ENCODE results near the gene HSPA12B. TPM values are rescaled to one million over a fixed set of nuclear protein-coding genes. Genes with fewer than 3 reads are reported as not detected.

The HSPA12B gene
- total and polyA plus RNA-seq, 4 donors: 0.25 to 21.2 (median 6.5) TPM

DNA sequence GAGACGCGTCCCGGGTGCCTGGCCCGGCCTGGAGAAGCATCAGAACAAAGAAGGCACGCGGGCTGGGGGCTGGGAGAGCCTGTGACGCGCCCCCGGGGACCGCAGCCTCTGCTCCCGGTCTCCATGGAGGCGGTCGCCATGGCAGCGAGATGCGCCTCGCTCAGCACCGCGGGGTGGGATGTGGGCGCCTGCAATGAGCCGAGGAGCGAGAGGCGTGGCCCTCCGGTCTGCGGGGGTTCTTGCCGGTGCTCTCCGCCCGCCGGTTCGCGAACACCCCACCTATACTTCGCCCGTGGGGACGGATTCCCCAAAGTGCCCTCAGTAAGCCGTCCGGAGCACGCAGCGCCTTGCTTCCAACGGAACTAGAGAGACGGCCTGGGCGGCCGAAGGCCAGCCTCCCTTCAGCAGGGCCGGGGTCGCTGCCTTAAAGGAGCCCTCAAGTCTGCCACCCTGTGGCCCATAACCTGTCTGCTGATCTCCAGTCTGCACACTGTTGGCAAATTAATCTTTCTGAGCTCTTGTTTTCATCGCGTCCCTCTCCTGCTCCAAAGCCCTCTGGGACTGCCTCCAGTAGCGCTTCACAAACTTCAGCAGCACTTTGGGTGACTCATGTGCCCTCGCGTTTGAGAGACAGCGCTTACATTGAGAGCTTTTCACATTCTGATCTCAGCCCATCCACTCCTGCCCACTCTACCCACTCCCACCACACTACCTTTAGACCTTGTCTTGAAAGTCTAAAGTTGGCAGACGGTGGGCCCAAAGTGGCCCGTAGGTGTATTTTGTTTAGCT lies 36.1 kb downstream of the HSPA12B start:
- Histone ChIP-seq H3K27ac (ENCODE audit: low read depth in 1 of 2, low read length in 2 of 2) (peak overlapping the region; percentile 34 to 47), H3K36me3 (ENCODE audit: control insufficient read depth in 1 of 2, insufficient read depth in 2 of 2, low read length in 1 of 2) (no peaks in the 10 kb centered on the region), H3K27me3 (ENCODE audit: control insufficient read depth in 1 of 2, insufficient read depth in 2 of 2, low read length in 1 of 2) (no peaks in the 10 kb centered on the region), H3K4me3 (ENCODE audit: low read length in 2 of 2) (peak overlapping the region; percentile 16 to 52), H3K9me3 (ENCODE audit: control insufficient read depth, low read length) (no peaks in the 10 kb centered on the region), H3K4me1 (ENCODE audit: control insufficient read depth in 1 of 2, insufficient read depth in 2 of 2, low read length in 2 of 2) (no peaks in the 10 kb centered on the region)
- whole genome bisulfite sequencing, 2 donors: 1% methylated on average over 50 to 51 of the region's 51 CpGs
- ATAC-seq (ENCODE audit: low FRiP score) (peak; percentile 75), DNase-seq (peak; percentile 86 to 92)
- intact Hi-C loops (cut with DNase I): loop anchor here (5.0 kb wide), 2 partner anchors 81 to 91 kb away; no protein-coding TSS in a partner anchor

- intact Hi-C loops (cut with DNase I): no loop called here
- no peak for ATAC-seq (ENCODE audit: low FRiP score)
- Histone ChIP-seq H3K9me3 (ENCODE audit: control insufficient read depth, low read length) (no peaks in the 10 kb centered on the region), H3K27ac (ENCODE audit: low read depth in 1 of 2, low read length in 2 of 2) (no peak overlapping the region), H3K27me3 (ENCODE audit: control insufficient read depth in 1 of 2, insufficient read depth in 2 of 2, low read length in 1 of 2) (no peaks in the 10 kb centered on the region), H3K36me3 (ENCODE audit: control insufficient read depth in 1 of 2, insufficient read depth in 2 of 2, low read length in 1 of 2) (no peaks in the 10 kb centered on the region), H3K4me1 (ENCODE audit: control insufficient read depth in 1 of 2, insufficient read depth in 2 of 2, low read length in 2 of 2) (no peaks in the 10 kb centered on the region), H3K4me3 (ENCODE audit: low read length in 2 of 2) (no peak overlapping the region)
- no peak for DNase-seq
- 79 to 83% methylated on average over 7 of the region's 7 CpGs for WGBS, 2 donors
Observed at GRCh38 chr20:3771552-3772058, 39.1 kb downstream of the HSPA12B start.

- intact Hi-C loops (cut with DNase I): no loop called here
- no peaks in the 10 kb centered on the region for H3K36me3 ChIP-seq (ENCODE audit: control insufficient read depth in 1 of 2, insufficient read depth in 2 of 2, low read length in 1 of 2)
- no peaks in the 10 kb centered on the region for H3K27me3 ChIP-seq (ENCODE audit: control insufficient read depth in 1 of 2, insufficient read depth in 2 of 2, low read length in 1 of 2)
- no peaks in the 10 kb centered on the region for H3K9me3 ChIP-seq (ENCODE audit: control insufficient read depth, low read length)
- ATAC-seq (ENCODE audit: low FRiP score) (no peak), DNase-seq (no peak)
- no peak overlapping the region for H3K4me3 ChIP-seq (ENCODE audit: low read length in 2 of 2)
- H3K27ac ChIP-seq (ENCODE audit: low read depth in 1 of 2, low read length in 2 of 2): no peak overlapping the region
- WGBS, 2 donors: 94% methylated on average over 4 of the region's 4 CpGs
- no peaks in the 10 kb centered on the region for H3K4me1 ChIP-seq (ENCODE audit: control insufficient read depth in 1 of 2, insufficient read depth in 2 of 2, low read length in 2 of 2)
Observed at GRCh38 chr20:3775457-3776108, 43.1 kb downstream of the HSPA12B start.

DNA sequence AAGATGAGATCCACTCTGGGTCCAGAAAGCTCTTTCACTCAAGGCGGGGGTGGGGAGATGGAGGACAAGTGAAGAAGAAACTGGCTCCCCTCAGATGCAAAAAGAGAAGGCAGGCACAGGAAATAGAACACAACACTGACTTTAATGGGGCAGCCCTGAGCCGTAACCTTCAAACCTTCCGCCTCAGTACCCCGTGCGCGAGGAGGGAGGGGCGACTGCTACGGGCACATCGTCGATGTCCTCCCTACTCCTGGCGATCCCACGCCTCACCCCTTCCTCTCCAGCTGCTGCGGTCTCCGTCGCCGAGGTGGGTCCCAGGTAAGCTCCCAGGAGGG lies 44.9 kb downstream of the HSPA12B start:
- no peak for DNase-seq
- 11 to 12% methylated on average over 16 of the region's 16 CpGs for WGBS, 2 donors
- ATAC-seq (ENCODE audit: low FRiP score): no peak
- intact Hi-C loops (cut with DNase I): no loop called here
- Histone ChIP-seq H3K4me3 (ENCODE audit: low read length in 2 of 2) (peak overlapping the region; percentile 8 to 24), H3K36me3 (ENCODE audit: control insufficient read depth in 1 of 2, insufficient read depth in 2 of 2, low read length in 1 of 2) (no peaks in the 10 kb centered on the region), H3K4me1 (ENCODE audit: control insufficient read depth in 1 of 2, insufficient read depth in 2 of 2, low read length in 2 of 2) (no peaks in the 10 kb centered on the region), H3K27me3 (ENCODE audit: control insufficient read depth in 1 of 2, insufficient read depth in 2 of 2, low read length in 1 of 2) (no peaks in the 10 kb centered on the region), H3K27ac (ENCODE audit: low read depth in 1 of 2, low read length in 2 of 2) (no peak overlapping the region), H3K9me3 (ENCODE audit: control insufficient read depth, low read length) (no peaks in the 10 kb centered on the region)

DNA sequence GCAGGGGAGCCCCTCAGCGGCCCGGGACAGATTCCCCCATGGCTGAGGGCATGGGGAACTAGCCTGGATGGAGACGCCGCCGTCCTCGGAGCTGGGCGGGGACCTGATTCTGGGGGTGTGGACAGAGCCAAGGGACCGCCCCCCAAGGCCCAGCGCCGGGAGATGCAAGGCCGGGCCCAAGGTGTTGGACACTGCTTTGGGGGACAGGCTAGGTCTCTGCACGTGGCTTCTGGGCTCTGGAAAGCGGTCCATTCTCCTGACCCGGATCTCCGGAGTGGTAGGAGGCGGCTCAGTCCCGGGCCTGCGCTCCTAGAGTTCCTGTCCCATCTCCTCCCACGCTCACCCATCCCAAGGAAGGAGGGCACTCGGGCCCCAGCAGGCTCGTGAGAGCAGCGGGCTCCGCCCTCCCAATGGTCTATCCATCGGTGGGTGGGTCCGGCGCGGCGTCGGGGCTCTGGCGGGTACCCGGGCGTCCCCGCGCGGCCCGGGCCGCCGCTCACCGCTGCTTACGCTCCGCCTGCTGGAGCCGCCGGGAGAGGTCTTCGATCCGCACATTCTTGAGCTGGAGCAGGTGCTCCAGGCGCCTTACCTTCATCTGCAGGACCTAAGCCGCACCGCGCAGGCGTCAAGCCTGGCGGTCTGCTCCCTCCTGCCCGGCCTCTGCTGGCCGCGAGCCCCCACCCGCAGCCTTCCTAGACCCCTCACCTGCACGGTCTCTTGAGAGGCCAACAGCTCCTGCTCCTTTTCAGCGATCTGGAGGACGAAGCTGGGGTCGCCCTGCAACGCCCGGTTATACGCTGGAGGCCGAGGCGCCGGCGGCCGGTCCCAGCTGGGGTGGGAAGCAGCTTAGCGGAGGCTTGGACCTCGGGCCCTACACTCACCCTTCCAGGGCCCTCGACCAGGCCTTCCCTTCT lies 45.5 kb downstream of the HSPA12B start:
- peak; percentile 72 for ATAC-seq (ENCODE audit: low FRiP score)
- Histone ChIP-seq H3K27ac (ENCODE audit: low read depth in 1 of 2, low read length in 2 of 2) (no peak overlapping the region), H3K27me3 (ENCODE audit: control insufficient read depth in 1 of 2, insufficient read depth in 2 of 2, low read length in 1 of 2) (no peaks in the 10 kb centered on the region), H3K36me3 (ENCODE audit: control insufficient read depth in 1 of 2, insufficient read depth in 2 of 2, low read length in 1 of 2) (no peaks in the 10 kb centered on the region), H3K4me1 (ENCODE audit: control insufficient read depth in 1 of 2, insufficient read depth in 2 of 2, low read length in 2 of 2) (no peaks in the 10 kb centered on the region), H3K9me3 (ENCODE audit: control insufficient read depth, low read length) (no peaks in the 10 kb centered on the region), H3K4me3 (ENCODE audit: low read length in 2 of 2) (peak overlapping the region; percentile 8 to 24)
- DNase-seq: peak; percentile 90 to 91
- WGBS, 2 donors: 2 to 3% methylated on average over 70 of the region's 70 CpGs
- intact Hi-C loops (cut with DNase I): no loop called here

GRCh38 chr20:3778976-3779375 lies 46.5 kb downstream of the HSPA12B start:
- Histone ChIP-seq H3K4me1 (ENCODE audit: control insufficient read depth in 1 of 2, insufficient read depth in 2 of 2, low read length in 2 of 2) (no peaks in the 10 kb centered on the region), H3K27ac (ENCODE audit: low read depth in 1 of 2, low read length in 2 of 2) (no peak overlapping the region), H3K9me3 (ENCODE audit: control insufficient read depth, low read length) (no peaks in the 10 kb centered on the region), H3K27me3 (ENCODE audit: control insufficient read depth in 1 of 2, insufficient read depth in 2 of 2, low read length in 1 of 2) (no peaks in the 10 kb centered on the region), H3K36me3 (ENCODE audit: control insufficient read depth in 1 of 2, insufficient read depth in 2 of 2, low read length in 1 of 2) (no peaks in the 10 kb centered on the region), H3K4me3 (ENCODE audit: low read length in 2 of 2) (no peak overlapping the region)
- 41 to 45% methylated on average over 17 to 18 of the region's 18 CpGs for WGBS, 2 donors
- no peak for ATAC-seq (ENCODE audit: low FRiP score)
- peak; percentile 43 to 70 for DNase-seq
- intact Hi-C loops (cut with DNase I): no loop called here

GRCh38 chr20:3781153-3781910 lies 48.8 kb downstream of the HSPA12B start, which contains the start of gene SPEF1:
TSS of gene SPEF1 (minus strand) at chr20:3781448. CDS start at chr20:3781287, 161 bp downstream.
- H3K9me3 ChIP-seq (ENCODE audit: control insufficient read depth, low read length): no peaks in the 10 kb centered on the region
- 14 to 15% methylated on average over 28 of the region's 28 CpGs for WGBS, 2 donors
- DNase-seq (peak; percentile 84 to 86), ATAC-seq (ENCODE audit: low FRiP score) (peak; percentile 89)
- H3K36me3 ChIP-seq (ENCODE audit: control insufficient read depth in 1 of 2, insufficient read depth in 2 of 2, low read length in 1 of 2): no peaks in the 10 kb centered on the region
- H3K4me3 ChIP-seq (ENCODE audit: low read length in 2 of 2): no peak within 1 kb of the TSS
- peak within 1 kb of the TSS in 1 of 2 donors; percentile 23 for H3K27ac ChIP-seq (ENCODE audit: low read depth in 1 of 2, low read length in 2 of 2)
- H3K4me1 ChIP-seq (ENCODE audit: control insufficient read depth in 1 of 2, insufficient read depth in 2 of 2, low read length in 2 of 2): no peaks in the 10 kb centered on the region
- H3K27me3 ChIP-seq (ENCODE audit: control insufficient read depth in 1 of 2, insufficient read depth in 2 of 2, low read length in 1 of 2): no peaks in the 10 kb centered on the region
- intact Hi-C loops (cut with DNase I): loop anchor here in 1 of 2 donors (10.0 kb wide), 1 partner anchor 63 kb away; the partner anchor contains the start of gene MAVS

- Histone ChIP-seq H3K4me1 (ENCODE audit: control insufficient read depth in 1 of 2, insufficient read depth in 2 of 2, low read length in 2 of 2) (no peaks in the 10 kb centered on the region), H3K36me3 (ENCODE audit: control insufficient read depth in 1 of 2, insufficient read depth in 2 of 2, low read length in 1 of 2) (no peaks in the 10 kb centered on the region), H3K4me3 (ENCODE audit: low read length in 2 of 2) (no peak overlapping the region), H3K9me3 (ENCODE audit: control insufficient read depth, low read length) (no peaks in the 10 kb centered on the region), H3K27ac (ENCODE audit: low read depth in 1 of 2, low read length in 2 of 2) (no peak overlapping the region), H3K27me3 (ENCODE audit: control insufficient read depth in 1 of 2, insufficient read depth in 2 of 2, low read length in 1 of 2) (no peaks in the 10 kb centered on the region)
- ATAC-seq (ENCODE audit: low FRiP score): no peak
- intact Hi-C loops (cut with DNase I): loop anchor here in 1 of 2 donors (10.0 kb wide), 1 partner anchor 62 kb away; the partner anchor contains the start of gene MAVS
- DNase-seq: peak in 1 of 2 donors; percentile 43
- 81 to 84% methylated on average over 6 of the region's 6 CpGs for WGBS, 2 donors
Observed at GRCh38 chr20:3782597-3782996, 50.1 kb downstream of the HSPA12B start.
